Measurements from ENCODE around the gene COL26A1.
"Not testable (repeated sequence)": the region's sequence is repeated elsewhere in the genome, so short reads cannot be mapped to it uniquely, and the experiment has no call there.

The COL26A1 gene

DNA sequence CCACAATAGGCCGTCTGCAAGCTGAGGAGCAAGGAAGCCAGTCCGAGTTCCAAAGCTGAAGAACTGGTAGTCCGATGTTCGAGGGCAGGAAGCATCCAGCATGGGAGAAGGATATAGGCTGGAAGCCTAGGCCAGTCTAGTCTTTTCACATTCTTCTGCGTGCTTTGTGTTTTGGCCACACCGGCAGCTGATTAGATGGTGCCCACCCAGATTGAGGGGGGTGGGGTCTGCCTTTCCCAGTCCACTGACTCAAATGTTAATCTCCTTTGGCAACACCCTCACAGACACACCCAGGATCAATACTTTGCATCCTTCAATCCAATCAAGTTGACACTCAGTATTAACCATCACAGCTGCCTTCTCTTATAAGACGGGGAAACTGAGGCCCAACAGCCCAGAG lies 142.8 kb downstream of the COL26A1 start:
- DNase-seq: not testable (repeated sequence)

DNA sequence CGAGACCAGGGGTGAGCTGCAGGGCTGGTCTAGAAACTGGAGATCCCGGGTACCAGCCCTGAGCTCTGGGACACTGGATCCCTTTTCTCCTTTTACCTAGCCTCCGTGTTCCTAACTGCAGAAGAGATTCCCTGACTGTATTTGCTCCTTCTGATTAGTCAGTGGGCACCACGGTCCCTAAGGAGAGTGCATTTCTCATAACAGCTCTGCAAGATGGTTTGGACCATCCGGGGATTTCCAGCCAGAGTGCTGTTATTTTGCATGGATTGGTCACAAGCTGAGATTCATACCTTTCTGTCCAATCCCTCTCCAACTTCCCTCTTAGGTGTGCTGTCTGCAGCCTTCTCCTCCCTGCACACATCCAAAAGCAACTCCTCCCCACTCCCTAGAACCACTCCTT lies 143.9 kb downstream of the COL26A1 start:
- DNase-seq: no peak

DNA sequence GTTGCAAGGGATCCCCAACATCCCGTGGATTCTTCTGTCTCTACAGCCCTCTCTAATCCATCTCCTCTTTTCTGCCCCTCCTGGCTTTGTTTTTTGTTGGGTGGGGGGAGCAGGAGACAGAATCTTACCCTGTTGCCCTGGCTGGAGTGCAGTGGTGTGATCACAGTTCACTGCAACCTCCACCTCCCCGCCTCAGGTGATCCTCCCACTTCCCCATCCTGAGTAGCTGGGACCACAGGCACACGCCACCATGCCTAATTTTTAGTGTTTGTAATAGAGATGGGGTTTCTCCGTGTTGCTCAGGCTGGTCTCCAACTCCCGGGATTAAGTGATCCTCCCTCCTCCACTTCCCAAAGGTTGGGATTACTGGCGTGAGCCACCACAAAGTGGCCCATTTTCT lies 144.7 kb downstream of the COL26A1 start:
- DNase-seq: no peak

DNA sequence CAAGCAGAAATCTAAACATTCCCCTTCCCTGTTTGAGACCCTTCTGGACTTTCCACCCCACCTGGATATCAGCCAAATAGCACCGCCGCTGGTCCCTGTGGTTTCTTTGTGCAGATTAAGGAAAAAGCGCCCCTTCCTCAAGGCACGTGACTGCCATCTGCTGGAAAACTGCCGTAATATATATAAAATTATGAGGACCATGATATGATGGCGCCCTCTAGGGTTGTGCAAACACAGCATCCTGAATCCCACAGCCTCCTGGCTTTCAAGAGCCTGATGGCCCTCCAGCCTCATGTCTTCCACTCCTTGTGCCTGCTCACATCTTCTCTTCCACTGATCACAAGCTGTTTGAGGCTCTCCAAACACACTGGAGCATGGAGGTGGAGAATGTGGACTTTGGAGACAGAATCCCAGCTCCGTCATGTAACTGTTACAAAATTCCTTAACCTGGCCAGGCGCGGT lies 145.1 kb downstream of the COL26A1 start:
- peak; percentile 6 to 40 for DNase-seq

DNA sequence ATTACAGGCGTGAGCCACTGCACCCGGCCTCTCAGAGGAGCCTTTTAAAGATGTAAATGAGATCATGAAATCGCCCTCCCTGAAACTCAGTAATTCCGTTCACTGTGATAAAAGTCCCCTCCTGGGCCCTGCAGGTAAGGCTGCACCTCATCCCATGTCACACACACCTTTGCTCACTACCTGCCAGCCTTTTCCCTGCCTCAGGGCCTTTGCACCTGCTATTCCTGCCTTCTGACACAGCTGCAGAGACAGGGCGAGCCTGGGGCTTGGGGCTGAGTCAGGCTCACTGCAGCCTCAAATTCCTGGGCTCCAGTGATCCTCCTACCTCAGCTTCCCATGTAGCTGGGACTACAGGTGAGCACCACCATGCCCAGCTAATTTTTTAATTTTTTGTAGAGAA lies 147.6 kb downstream of the COL26A1 start:
- DNase-seq: no peak

DNA sequence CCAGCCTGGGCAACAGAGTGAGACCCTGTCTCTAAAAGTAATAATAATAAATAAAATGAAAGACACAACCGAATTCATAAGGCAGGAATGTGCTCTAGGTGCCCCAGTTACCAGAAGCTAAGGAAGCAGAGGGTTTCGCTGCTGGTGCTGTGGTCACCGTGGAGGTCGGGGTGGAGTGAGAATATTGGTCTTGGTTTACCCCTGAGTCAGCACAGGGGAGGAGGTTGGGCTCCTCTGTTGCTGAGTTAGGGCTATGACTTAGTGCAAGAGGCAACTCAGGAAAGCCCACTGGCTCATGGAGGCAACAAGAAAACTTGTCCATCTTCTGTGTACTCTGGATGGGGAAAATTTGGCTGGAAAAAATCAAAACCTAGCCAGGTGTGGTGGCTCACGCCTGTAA lies 149.3 kb downstream of the COL26A1 start:
- no peak for DNase-seq

DNA sequence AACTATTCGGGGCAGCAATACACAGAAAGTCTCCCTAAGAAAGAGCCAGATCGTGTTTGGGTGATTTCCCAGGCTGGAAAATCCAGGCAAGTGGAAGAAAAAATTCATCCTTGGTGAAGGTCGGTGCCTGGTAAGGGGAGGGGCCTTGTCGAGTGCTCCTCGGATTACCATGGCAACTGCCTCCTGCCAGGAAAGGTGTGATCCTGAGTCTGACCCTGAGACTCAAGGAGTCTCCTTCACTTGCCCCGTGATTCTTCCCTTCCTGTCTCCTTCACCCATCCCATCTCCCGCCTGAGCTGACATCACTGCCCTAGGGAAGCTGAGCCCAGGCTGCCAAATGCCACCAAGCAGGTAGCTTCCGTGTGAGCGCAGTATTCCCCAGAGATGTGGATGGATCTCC lies 154.2 kb downstream of the COL26A1 start:
- DNase-seq: no peak

DNA sequence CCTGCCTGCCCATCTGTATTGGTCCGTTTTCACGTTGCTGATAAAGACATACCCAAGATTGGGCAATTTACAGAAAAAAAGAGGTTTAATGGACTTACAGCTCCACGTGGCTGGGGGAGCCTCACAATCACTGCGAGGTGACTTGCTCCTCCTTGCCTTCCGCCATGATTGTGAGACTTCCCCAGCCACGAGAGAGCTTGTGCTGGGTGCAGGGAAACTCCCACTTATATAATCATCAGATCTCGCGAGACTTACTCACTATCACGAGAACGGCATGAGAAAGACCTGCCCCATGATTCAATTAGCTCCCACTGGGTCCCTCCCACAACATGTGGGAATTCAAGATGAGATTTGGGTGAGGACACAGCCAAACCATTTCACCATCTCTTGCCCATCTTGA lies 154.6 kb downstream of the COL26A1 start:
- DNase-seq: no peak

DNA sequence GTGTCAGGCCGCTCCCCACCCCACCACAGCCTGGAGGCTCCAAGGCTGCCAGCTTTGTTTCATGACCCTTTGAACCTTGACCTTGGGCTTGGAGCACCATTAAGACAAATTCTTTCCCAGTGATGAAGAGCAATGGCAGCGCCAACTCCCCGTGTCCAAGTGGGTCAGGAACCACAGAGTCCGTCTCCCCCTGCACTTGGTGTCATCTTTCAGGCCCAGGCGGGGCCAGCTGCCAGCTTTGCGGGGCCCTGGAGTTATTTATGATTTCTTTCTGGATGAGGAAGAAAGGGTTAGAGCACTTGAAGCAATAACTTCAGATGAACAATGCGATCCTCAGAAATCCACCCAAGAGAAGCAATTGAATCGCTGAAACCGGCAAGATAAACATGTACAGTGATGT lies 155.7 kb downstream of the COL26A1 start:
- no peak for DNase-seq

DNA sequence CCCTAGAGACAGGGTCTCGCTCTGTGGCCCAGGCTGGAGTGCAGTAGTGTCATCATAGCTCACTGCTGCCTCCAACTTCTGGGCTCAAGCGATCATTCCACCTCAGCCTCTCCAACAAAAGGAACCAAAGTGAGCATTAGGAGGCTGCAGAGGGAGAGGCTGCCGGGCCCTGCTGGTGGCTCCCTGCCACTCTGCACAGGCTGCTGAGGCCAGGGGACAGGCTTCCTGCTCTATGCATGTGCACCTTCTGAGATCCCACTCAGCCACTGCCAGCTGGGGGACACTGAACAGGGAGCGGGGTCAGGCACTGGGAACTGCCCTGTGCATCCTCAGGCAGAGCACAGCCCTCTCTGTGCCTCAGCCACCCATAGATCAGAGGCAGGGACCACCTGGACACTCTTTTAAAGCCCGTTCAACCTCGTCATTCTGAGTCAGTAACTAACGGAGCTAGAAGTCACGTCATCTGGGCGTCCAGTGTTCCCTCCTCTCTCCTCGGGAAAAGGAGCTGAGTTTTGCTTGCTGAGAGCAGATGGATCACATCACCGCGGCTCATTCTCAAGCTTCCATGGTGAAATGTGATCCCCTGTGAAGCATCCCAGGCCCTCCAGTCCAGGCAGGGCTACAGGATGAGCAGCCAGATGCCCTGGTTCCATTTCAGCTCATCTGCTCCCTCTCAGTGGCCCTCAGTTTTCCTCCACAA lies 156.8 kb downstream of the COL26A1 start:
- no peak for DNase-seq

DNA sequence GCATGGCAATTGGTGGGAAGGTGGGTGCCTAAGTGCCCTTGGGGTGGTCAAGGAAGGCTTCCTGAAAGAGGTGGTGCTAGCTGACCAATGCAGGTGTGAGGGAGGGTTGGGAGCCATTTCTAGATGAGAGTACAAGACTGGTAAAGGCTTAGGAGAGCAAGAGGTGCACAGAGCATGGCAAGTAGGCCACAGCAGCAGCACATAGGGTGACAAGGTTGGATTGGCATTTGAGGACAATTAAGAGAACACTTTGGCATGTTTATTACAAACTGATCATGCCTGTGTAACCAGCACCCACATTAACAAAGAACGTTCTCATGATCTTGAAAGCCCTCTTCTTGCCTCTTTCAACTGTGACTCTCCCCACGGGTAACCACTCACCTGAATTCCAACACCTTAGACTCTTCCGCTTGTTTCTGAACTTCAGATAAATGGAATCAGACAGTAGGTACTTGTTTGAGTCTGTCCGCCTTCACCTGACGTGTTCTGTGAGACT lies 158.8 kb downstream of the COL26A1 start:
- no peak for DNase-seq

DNA sequence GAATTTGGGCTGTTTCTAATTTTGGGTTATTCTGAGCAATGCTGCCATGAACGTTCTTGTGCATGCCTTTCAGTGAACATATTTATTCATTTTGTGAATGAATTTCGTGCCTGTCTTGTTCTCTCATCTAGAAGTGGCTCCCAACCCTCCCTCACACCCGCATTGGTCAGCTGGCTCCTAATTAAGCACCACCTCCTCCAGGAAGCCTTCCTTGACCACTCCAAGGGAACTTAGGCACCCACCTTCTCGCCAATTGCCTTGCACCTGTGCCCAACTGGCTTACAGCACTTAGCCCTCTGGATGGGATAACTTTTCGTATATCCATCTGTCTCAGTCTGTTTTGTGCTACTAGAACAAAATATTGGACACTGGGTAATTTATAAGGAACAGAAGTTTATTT lies 159.3 kb downstream of the COL26A1 start:
- no peak for DNase-seq

DNA sequence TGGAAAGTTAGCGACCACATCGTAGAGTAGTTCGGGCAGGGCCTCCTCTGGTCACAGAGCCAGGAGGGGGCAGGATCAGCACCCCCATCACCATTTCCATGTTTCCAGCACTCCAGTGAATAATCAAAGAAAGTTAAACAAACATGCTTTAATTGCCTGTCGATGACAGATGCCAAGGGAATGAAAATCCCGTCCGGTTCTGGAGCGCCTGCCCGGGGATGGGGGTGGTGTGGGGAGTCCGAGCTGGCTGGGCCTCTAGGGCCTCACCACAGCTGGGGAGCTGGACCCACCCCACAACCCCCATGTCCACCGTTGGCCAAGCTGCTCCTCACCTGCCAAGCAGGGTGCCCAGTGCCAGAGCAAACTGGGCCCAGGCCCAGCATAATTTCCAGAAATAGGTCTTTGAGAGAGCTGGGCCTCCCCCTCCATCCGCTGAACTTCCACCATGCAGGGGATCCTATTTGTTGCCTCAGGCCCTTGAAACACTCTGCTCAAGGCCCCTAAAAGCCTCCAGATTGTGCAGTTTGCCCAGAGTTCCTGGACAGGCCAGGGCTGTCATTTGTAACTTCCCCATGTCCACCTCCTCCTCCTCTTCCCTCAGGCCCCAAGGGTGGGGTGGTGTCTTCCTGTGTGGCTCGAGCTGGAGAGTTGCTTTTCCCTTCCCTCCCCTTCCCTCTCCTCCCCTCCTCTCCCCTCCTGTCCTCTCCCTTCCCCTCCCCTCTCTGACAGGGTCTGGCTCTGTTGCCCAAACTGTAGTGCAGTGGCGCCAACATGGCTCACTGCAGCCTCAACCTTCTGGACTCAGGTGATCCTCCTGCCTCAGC lies 165.4 kb downstream of the COL26A1 start:
- peak; percentile 5 to 13 for DNase-seq

DNA sequence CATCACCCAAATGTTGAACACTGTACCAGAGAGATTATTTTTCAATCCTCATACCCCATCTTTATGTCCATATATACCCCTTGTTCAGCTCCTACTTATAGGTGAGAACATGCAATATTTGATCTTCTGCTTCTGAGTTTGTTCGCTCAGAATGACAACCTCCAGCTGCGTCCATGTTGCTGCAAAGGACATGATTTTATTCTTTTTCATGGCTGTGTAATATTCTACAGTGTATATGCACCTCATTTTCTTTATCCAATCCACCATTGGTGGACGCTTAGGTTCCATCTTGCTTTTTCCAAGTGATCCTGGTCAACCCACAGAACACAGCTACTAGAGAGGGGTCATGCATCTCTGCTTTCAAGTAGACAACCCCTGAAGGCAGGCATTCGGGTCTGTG lies 166.9 kb downstream of the COL26A1 start:
- no peak for DNase-seq

DNA sequence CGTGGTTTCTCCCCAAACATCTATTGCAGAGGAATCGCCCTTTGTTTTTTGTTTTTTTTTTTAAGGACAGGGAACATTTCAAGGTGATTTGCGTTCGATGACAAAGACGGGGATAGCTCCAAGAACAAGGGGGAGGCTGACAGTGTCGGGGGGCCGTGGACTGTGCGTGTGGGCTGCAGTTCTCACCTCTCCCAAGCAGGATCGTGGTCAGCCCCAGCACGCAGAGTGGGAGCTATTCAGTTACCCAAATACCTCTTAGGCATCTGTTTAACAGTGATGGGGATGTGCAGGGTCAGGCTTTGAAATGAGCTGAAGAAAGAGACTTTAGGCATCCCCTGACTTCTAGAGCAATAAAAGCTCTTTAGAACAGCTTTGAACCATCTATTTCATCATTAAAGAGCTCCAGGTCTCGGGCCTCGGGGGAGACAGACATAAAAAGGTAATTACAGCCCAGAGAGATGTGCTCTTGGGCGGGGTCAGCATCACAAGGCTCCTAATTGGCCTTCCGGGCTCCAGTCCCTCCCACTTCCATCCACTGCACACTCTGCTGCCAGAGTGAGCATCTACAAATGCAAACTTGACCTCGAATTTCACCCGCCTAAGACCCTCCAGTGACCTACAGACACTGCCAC lies 169.2 kb downstream of the COL26A1 start:
- DNase-seq: no peak

DNA sequence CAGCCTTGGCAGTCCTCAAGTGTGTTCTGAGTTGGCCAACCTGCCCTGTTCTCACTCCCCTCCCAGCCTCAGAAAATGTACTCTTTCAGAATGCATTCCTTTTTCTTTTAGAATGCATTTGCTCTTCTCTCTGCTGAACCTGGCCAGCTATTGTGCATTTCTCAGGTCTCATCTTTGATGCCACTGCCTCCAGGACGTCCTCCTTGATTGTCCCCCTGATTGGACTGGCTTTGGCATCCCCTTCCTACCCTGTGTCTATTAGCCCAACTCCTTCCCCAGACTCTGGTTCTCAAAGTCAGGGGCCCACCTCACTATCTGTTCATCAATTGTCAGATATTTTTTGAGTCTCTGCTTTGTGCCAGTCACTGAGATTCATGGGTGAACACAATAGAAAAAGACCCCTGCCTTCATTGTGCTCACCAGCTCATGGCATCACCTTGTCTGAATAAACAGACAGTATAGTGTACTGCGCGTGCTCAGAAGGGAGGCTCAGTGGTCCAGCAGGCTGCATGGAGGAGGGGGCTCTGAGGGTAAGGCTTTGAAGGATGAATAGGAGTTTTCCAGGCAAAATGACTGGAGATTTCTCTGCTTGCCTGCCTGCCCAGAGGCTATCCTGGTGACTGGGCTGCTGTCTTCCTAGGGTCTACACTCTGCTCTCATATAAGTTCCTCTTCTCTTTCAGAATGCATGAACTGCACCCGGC lies 169.9 kb downstream of the COL26A1 start:
- DNase-seq: no peak

DNA sequence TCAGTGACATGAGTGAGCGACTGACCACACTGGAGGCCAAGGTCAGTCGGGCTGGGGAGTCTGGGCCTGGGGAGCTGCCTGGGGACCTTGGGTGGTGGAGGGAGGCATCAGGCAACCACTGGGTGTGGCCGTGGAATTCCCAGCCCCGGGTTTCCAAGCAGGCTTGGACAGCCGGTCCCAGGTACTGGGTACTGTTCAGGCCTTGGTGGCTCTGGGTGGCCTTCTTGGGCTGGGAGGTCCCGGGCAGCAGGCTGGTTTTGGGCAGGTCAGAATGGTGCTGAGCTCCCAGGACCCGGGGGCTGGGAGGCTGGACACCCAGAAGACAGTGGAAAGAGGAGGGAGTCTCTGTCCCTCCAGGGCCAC lies 170.4 kb downstream of the COL26A1 start:
- no peak for DNase-seq

DNA sequence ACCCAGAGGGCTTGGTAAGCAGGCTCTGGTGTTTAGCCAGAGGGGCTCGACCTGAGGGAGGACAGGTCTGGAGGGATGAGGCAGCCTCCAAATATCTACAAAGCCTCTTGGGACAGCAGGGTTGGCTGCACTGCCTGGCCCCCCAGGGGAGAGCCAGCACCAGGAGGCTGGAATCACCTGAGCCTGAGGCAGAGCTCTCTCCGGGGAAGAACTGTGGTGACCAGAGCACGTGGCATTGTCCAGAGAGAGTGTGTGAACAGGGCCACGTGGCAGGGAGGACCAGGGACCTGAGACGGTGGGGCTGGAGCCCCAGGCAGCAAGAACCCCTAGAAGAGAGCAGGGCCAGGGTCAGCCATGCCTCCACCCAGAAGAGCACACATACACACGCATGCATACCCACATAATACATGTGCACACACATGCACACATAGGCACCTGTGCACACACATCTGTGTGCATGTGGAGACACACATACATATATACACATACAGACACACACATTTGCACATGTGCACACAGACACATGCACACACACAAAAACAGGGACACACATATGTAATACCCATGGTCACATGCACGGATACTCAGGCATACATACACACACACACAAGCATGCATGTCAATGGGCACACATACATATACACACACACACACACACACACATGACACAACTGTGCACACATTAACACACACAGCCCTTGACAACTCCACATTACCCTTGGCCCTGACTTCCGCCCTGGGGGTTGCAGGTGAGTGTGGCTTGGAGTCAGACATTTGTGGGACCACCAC lies 171.5 kb downstream of the COL26A1 start:
- DNase-seq: no peak

DNA sequence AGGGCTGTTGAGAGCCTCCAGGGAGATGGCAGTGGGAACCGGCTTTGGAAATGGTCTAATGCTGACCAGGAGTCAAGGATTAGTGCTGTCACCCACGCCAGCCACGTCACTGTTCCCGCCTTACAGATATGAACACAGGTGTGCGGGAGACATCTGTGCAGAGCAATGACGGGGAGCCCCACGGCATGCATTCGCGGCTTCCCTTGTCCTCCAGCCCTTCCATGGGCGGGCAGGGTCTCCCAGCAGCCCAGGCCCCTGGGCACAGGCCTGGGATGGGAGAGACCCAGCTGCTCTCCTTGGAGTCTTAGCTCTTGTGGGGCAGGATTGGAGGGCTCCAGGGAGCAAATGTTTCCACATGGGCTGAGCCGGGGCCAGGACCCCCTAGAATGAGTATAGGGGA lies 172.2 kb downstream of the COL26A1 start:
- no peak for DNase-seq

DNA sequence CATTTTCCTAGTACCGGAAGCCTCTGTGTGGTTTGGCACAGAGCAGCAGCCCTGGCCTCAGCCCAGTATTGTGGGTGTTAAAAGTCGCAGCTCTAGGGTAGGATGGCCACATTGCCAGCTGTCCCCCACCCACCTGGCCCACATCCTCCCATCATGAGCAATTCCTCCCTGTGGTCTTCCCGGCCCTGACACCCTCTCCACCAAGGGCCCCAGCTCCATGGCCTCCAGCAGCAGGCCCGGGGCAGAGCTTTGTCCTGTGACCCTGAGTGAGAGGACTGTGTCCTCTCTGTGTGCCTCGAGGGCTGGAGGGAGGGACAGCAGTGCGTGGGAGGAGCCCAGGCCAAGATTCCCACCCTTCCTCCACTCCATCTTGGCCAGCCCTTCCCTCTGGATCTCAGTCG lies 172.7 kb downstream of the COL26A1 start:
- DNase-seq: no peak

DNA sequence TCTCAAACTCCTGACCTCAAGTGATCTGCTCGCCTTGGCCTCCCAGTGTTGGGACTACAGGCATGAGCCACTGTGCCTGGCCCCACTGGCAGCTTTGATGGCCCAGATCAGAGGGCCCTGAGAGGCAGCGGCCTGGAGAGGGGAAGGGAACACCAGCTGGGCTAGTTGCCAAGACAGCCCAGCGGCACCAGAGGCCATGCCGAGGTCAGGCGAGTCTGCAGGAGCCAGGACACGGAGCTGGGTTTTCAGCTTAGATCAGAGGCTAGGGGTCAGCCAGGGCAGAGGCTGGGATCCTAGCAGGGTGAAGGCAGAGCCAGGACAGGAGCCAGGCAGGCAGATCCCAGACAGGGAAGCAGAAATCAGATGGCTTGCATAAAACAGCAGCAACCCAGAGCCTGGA lies 173.6 kb downstream of the COL26A1 start:
- DNase-seq: no peak

DNA sequence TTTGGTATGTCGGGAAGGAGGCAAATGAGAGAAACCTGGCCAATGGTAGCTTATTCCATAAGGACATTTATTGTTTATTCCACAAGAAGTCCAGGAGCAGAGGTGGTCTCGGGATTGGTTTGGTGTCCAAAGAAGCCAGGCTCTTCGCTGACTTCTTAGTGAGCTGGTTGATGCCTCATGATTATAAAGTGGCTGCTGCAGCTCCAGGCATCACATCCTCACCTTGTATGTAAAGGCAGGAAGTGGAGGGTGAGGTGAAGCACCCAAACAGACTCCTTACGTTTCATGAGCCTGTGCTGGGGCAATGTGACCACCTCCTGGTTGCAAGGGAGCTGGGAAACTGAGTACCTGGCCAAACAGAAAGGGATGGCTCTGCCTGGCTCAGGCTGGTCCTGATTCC lies 174.0 kb downstream of the COL26A1 start:
- no peak for DNase-seq

Measured in inflammatory macrophage treated with lipopolysaccharide for 1 hour (primary cell).